ENCODE data around the gene COTL1.
A peak's percentile ranks its signal among the peaks of the same experiment; 100 is the strongest.

The COTL1 gene, protein sequence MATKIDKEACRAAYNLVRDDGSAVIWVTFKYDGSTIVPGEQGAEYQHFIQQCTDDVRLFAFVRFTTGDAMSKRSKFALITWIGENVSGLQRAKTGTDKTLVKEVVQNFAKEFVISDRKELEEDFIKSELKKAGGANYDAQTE

DNA sequence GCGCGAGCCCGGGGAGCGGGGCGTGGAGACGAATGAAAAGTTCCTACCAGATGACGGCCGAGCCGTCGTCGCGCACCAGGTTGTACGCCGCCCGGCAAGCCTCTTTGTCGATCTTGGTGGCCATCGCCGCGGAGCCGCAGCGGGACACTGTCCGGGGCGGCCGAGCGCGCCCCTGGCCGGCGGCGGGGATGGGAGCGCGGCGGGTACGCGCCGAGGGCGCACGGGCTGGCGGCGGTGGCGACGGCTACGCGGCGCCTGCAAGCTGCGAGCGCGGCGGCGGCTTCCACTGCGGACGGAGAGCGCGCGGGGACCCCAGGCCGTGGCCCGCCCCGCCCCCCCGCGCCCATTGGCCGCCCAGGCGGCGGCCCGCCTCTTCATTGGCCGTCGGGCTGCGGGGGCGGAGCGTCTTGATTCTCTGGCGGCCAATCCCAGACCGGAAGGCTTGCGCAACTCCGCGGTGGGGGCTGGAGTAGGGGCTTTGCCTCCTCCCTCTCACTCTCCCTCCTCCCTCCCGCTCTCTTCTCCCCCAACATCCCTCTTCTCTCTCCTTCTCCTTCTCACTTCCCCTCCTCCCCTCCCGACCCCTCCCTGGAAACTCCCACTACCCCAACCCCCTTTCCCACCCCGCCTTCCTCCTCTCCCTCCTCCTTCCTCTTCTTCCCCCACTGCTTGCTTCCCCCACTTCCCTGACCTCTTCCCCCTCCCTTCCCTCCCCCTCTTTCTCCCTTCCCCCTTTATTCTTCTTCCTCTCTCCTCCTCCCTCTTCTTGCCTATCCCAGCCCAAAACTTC, at the start of gene COTL1:
Gene COTL1, minus strand, starts transcription at position 288 of the 790 bp plus-strand sequence. Its CDS starts 164 bp downstream, at position 124.
- H3K4me1 Mint-ChIP-seq: peaks cover 44% of the 10 kb centered on the region
- no peaks in the 10 kb centered on the region for H3K36me3 Mint-ChIP-seq (ENCODE audit: low read depth)
- H3K27me3 Mint-ChIP-seq (ENCODE audit: low read depth): peaks cover 32% of the 10 kb centered on the region
- TF ChIP-seq CTCF (IDR thresholded peaks at IDR 0.05; ENCODE audit: unreplicated experiment in 3 of 3): no peak
- peak within 1 kb of the TSS; percentile 40 to 75 (median 53) for H3K27ac Mint-ChIP-seq
- peak within 1 kb of the TSS; percentile 87 to 98 (median 92) for H3K4me3 Mint-ChIP-seq
- H3K9me3 Mint-ChIP-seq: no peaks in the 10 kb centered on the region

DNA sequence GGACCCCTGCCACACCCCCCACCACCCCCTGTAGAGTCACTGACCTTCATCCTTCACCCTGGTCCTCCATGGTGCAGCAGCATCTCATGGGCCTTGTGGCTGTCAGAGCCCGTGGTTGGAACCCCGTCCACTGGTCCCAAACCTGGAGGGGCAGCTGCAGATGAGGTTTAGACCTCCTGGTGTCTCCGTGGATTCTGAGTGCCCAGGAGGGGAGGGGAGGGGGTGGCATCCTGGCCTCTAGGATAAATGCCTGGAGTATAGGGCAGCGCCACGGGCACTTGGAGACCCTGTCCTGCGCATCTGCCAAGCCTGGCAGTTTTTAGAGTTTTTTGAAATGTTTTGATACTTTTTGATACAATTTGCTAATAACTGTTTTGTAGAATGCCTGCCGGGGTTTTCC, 48.0 kb upstream of the COTL1 start:
- Mint-ChIP-seq H3K4me1 (no peaks in the 10 kb centered on the region), H3K9me3 (no peaks in the 10 kb centered on the region), H3K27me3 (ENCODE audit: low read depth) (peaks cover 3% of the 10 kb centered on the region), H3K27ac (no peak overlapping the region), H3K4me3 (no peak overlapping the region), H3K36me3 (ENCODE audit: low read depth) (peaks cover 39% of the 10 kb centered on the region)
- no peak for TF ChIP-seq CTCF (IDR thresholded peaks at IDR 0.05; ENCODE audit: unreplicated experiment in 3 of 3)

DNA sequence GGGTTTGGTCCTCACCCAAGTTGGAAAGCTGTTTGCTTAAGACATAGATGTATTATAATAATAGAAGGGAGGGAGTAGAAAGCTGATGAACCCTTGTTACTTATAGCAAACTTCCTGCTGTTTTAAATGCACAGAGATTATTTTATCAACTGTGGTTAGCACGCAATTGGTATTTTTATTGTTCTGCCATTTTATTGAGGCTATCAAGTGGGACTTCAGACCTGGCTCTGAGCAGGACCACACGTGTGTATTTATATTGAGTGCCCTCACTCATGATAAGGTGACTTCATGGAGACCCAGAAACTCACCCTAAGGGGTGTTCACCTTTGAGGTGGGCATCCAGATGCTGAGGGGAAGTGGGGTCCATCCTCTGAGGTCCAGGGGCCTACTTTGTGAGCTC, 47.5 kb upstream of the COTL1 start:
- Mint-ChIP-seq H3K4me1 (no peaks in the 10 kb centered on the region), H3K27ac (no peak overlapping the region), H3K36me3 (ENCODE audit: low read depth) (peaks cover 40% of the 10 kb centered on the region), H3K4me3 (no peak overlapping the region), H3K9me3 (no peaks in the 10 kb centered on the region), H3K27me3 (ENCODE audit: low read depth) (no peaks in the 10 kb centered on the region)
- no peak for TF ChIP-seq CTCF (IDR thresholded peaks at IDR 0.05; ENCODE audit: unreplicated experiment in 3 of 3)

GRCh38 chr16:84663433-84664101, 45.7 kb upstream of the COTL1 start:
- Mint-ChIP-seq H3K27ac (no peak overlapping the region), H3K36me3 (ENCODE audit: low read depth) (peaks cover 57% of the 10 kb centered on the region)
- TF ChIP-seq CTCF (IDR thresholded peaks at IDR 0.05; ENCODE audit: unreplicated experiment in 3 of 3): no peak

DNA sequence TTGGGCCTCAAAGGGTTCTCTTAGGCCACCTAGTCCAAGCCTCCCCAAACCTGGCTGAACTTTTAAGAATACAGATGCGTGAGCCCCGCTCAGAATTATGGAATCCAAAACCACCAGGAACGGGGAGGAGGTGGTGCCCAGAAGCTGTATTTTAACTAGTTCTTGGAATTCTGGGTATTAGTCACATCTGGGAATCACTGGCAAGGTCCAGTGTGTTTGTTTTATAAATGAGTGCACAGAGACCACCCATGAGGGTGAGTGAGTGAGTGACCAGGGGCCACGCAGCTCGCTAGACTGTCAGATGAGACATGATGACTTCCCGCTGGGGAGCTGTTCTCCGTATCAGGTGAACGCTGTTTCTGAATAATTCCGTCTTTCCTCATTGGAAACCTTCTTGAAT, 44.6 kb upstream of the COTL1 start:
- H3K4me3 Mint-ChIP-seq: no peak overlapping the region
- H3K36me3 Mint-ChIP-seq (ENCODE audit: low read depth): peaks cover 67% of the 10 kb centered on the region
- H3K27me3 Mint-ChIP-seq (ENCODE audit: low read depth): no peaks in the 10 kb centered on the region
- no peaks in the 10 kb centered on the region for H3K4me1 Mint-ChIP-seq
- no peak overlapping the region for H3K27ac Mint-ChIP-seq
- no peak for TF ChIP-seq CTCF (IDR thresholded peaks at IDR 0.05; ENCODE audit: unreplicated experiment in 3 of 3)
- H3K9me3 Mint-ChIP-seq: no peaks in the 10 kb centered on the region

More at GRCh38 chr16:84663433-84664101, 45.7 kb upstream of the COTL1 start:
- Mint-ChIP-seq H3K4me3 (no peak overlapping the region), H3K4me1 (no peaks in the 10 kb centered on the region), H3K9me3 (no peaks in the 10 kb centered on the region), H3K27me3 (ENCODE audit: low read depth) (no peaks in the 10 kb centered on the region)
